ENCODE data around the gene BSND. TPM values are rescaled to one million over a fixed set of nuclear protein-coding genes. Genes with fewer than 3 reads are reported as not detected.

BSND gene
- polyA plus RNA-seq, 1 donor from 2014 or later = not detected

GRCh38 chr1:54980046-54980527 is 18.6 kb upstream of the BSND start:
- no peak overlapping the region for H3K4me2 ChIP-seq (ENCODE audit: low read length)
- H3K27me3 ChIP-seq (ENCODE audit: insufficient read depth, low read depth, low read length) = peaks cover 31% of the 10 kb centered on the region
- H3K79me2 ChIP-seq (replicated peaks; ENCODE audit: insufficient read depth, low read length) = no peaks in the 10 kb centered on the region
- TF ChIP-seq MXI1 (conservative IDR thresholded peaks at IDR 0.05; ENCODE audit: poor library complexity, severe bottlenecking) (no peak), SMC3 (conservative IDR thresholded peaks at IDR 0.05; ENCODE audit: poor library complexity) (no peak), POLR2AphosphoS5 (IDR thresholded peaks at IDR 0.05) (no peak), EP300 (conservative IDR thresholded peaks at IDR 0.05; ENCODE audit: poor library complexity, severe bottlenecking) (no peak), CTCF (IDR thresholded peaks at IDR 0.05; ENCODE audit: poor library complexity, severe bottlenecking) (no peak), RAD21 (conservative IDR thresholded peaks at IDR 0.05) (no peak), EZH2 (IDR thresholded peaks at IDR 0.05; ENCODE audit: borderline replicate concordance, insufficient read depth, low read length, poor library complexity, severe bottlenecking) (no peak), TAF1 (IDR thresholded peaks at IDR 0.05; ENCODE audit: low read depth) (no peak)
- TF ChIP-seq, protein P1, sequence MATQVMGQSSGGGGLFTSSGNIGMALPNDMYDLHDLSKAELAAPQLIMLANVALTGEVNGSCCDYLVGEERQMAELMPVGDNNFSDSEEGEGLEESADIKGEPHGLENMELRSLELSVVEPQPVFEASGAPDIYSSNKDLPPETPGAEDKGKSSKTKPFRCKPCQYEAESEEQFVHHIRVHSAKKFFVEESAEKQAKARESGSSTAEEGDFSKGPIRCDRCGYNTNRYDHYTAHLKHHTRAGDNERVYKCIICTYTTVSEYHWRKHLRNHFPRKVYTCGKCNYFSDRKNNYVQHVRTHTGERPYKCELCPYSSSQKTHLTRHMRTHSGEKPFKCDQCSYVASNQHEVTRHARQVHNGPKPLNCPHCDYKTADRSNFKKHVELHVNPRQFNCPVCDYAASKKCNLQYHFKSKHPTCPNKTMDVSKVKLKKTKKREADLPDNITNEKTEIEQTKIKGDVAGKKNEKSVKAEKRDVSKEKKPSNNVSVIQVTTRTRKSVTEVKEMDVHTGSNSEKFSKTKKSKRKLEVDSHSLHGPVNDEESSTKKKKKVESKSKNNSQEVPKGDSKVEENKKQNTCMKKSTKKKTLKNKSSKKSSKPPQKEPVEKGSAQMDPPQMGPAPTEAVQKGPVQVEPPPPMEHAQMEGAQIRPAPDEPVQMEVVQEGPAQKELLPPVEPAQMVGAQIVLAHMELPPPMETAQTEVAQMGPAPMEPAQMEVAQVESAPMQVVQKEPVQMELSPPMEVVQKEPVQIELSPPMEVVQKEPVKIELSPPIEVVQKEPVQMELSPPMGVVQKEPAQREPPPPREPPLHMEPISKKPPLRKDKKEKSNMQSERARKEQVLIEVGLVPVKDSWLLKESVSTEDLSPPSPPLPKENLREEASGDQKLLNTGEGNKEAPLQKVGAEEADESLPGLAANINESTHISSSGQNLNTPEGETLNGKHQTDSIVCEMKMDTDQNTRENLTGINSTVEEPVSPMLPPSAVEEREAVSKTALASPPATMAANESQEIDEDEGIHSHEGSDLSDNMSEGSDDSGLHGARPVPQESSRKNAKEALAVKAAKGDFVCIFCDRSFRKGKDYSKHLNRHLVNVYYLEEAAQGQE (IDR thresholded peaks at IDR 0.05; ENCODE audit: borderline replicate concordance) = no peak
- no peaks in the 10 kb centered on the region for H3F3A ChIP-seq (ENCODE audit: insufficient read depth, low read length, poor library complexity, severe bottlenecking)
- H2AFZ ChIP-seq (ENCODE audit: low read depth, low read length) = no peak overlapping the region
- H3K4me3 ChIP-seq (ENCODE audit: low read length) = peak overlapping the region; percentile 52
- no peaks in the 10 kb centered on the region for H3K9me2 ChIP-seq (ENCODE audit: insufficient read depth, low read length)
- H3K27ac ChIP-seq (ENCODE audit: low read length) = no peak overlapping the region
- H3K9me3 ChIP-seq (ENCODE audit: low read length) = no peaks in the 10 kb centered on the region
- no peaks in the 10 kb centered on the region for H4K20me1 ChIP-seq (ENCODE audit: insufficient read depth)
- H3K9ac ChIP-seq (ENCODE audit: low read length) = no peak overlapping the region
- no peaks in the 10 kb centered on the region for H3K36me3 ChIP-seq (ENCODE audit: insufficient read depth, low read length)

DNA sequence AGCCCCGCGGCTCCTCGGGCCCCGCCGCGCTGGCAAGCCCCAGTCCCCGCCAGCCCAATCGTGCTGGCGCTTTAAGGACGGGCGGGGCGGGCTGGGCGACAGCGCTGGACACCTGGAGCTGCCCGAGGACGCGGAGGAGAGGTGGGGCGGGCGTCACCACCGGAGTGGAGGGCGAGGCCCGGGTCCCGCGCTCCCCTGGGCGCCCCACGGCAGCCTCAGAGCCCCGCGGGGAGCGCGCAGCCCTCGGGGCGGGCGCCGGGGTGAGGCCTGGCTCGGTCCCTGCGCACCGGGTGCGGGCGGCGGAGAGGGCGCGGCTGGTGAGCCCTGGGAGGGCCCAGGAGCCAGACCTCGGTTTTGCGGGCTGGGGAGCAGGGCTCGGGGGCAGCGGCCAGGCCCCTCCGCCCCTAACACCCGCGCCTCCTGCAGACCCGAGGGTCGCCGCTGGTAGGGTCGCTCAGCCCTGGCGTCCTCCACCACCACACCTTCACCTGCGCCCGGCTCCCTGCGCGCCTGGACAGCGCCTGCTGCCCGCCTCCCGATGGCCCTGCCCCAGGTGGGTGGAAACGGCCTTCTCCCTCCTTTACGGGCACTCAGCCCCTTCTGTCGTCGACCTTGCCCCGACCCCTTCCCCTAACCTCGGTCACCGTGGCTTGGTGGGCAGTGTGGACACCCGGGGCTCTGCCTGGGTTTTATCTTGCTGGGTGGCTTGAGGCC is 18.0 kb upstream of the BSND start, which contains the start of gene TMEM61:
Gene TMEM61 (plus strand): TSS at position 101 of the 714 bp plus-strand sequence. CDS start 438 bp downstream, at position 539.
- no peak for TF ChIP-seq MXI1 (conservative IDR thresholded peaks at IDR 0.05; ENCODE audit: poor library complexity, severe bottlenecking)
- TF ChIP-seq POLR2AphosphoS5 (IDR thresholded peaks at IDR 0.05) = no peak
- TF ChIP-seq EZH2 (IDR thresholded peaks at IDR 0.05; ENCODE audit: borderline replicate concordance, insufficient read depth, low read length, poor library complexity, severe bottlenecking) = no peak
- TF ChIP-seq CTCF (IDR thresholded peaks at IDR 0.05; ENCODE audit: poor library complexity, severe bottlenecking) = no peak
- TF ChIP-seq RAD21 (conservative IDR thresholded peaks at IDR 0.05) = no peak
- TF ChIP-seq TAF1 (IDR thresholded peaks at IDR 0.05; ENCODE audit: low read depth) = no peak
- TF ChIP-seq SMC3 (conservative IDR thresholded peaks at IDR 0.05; ENCODE audit: poor library complexity) = no peak
- TF ChIP-seq, protein P1 (IDR thresholded peaks at IDR 0.05; ENCODE audit: borderline replicate concordance) = no peak
- TF ChIP-seq EP300 (conservative IDR thresholded peaks at IDR 0.05; ENCODE audit: poor library complexity, severe bottlenecking) = no peak
- no peaks in the 10 kb centered on the region for H3K9me2 ChIP-seq (ENCODE audit: insufficient read depth, low read length)
- H3K9me3 ChIP-seq (ENCODE audit: low read length) = no peaks in the 10 kb centered on the region
- H3K79me2 ChIP-seq (replicated peaks; ENCODE audit: insufficient read depth, low read length) = no peaks in the 10 kb centered on the region
- no peaks in the 10 kb centered on the region for H3F3A ChIP-seq (ENCODE audit: insufficient read depth, low read length, poor library complexity, severe bottlenecking)
- no peak within 1 kb of the TSS for H3K4me2 ChIP-seq (ENCODE audit: low read length)
- peaks cover 31% of the 10 kb centered on the region for H3K27me3 ChIP-seq (ENCODE audit: insufficient read depth, low read depth, low read length)
- H3K9ac ChIP-seq (ENCODE audit: low read length) = no peak within 1 kb of the TSS
- no peak within 1 kb of the TSS for H2AFZ ChIP-seq (ENCODE audit: low read depth, low read length)
- no peaks in the 10 kb centered on the region for H4K20me1 ChIP-seq (ENCODE audit: insufficient read depth)
- H3K36me3 ChIP-seq (ENCODE audit: insufficient read depth, low read length) = no peaks in the 10 kb centered on the region
- H3K4me3 ChIP-seq (ENCODE audit: low read length) = peak within 1 kb of the TSS; percentile 52
- H3K27ac ChIP-seq (ENCODE audit: low read length) = no peak within 1 kb of the TSS

All from neural cell (in vitro differentiated cells).